H1 (cell line): Measurements from ENCODE around the gene TRIM40. TPM values are rescaled to one million over a fixed set of nuclear protein-coding genes. Genes with fewer than 3 reads are reported as not detected.

Experiments used
- CTCF ChIA-PET: fragments of 300-600 bp; sonication (Branson Sonifier 250); formaldehyde crosslinking; loops from one replicate; lab custom pipeline; 2021; ENCODE audit not compliant: partially characterized antibody; lab: Charles Lee
- POLR2A ChIA-PET: fragments of 300-600 bp; sonication (Branson Sonifier 250); formaldehyde crosslinking; loops from one replicate; lab custom pipeline; 2021; ENCODE audit warnings: inconsistent platforms; ENCODE audit not compliant: partially characterized antibody; lab: Charles Lee
- DNase-seq, 2 experiments: peaks; one replicate each; pipeline versions ENCODE4 v3.0.0 to v3.0.0-alpha.2; 2010 to 2022; ENCODE audit warnings: low spot score in 2 of 2, low read depth in 1 of 2, mixed read lengths in 1 of 2
- FAIRE-seq: peaks from 2 replicates; lab custom pipeline; 2011; peaks lifted over from hg19 to GRCh38; lab: Jason Lieb, UNC
- H2AFZ ChIP-seq: 2 replicates; pipeline ENCODE4 v1.8.1; 2012; ENCODE audit warnings: low read length, inconsistent platforms
- H2AK5ac ChIP-seq: 2 replicates; pipeline ENCODE4 v1.6.1; 2013; ENCODE audit warnings: low read depth, low read length
- H2BK120ac ChIP-seq: replicated peaks from 2 replicates; pipeline ENCODE3; 2013; ENCODE audit warnings: low read depth, low read length, inconsistent platforms
- H2BK12ac ChIP-seq: 2 replicates; pipeline ENCODE4 v1.6.1; 2013; ENCODE audit warnings: low read depth, low read length
- H2BK15ac ChIP-seq: 2 replicates; pipeline ENCODE4 v1.6.1; 2013; ENCODE audit warnings: low read length
- H2BK20ac ChIP-seq: 2 replicates; pipeline ENCODE4 v1.6.1; 2013; ENCODE audit warnings: low read length
- H2BK5ac ChIP-seq: 2 replicates; pipeline ENCODE4 v1.6.1; 2013; ENCODE audit warnings: low read depth, low read length
- H3K14ac ChIP-seq: 2 replicates; pipeline ENCODE4 v1.6.1; 2013; ENCODE audit warnings: inconsistent platforms; ENCODE audit not compliant: insufficient read length
- H3K18ac ChIP-seq: 2 replicates; pipeline ENCODE4 v1.6.1; 2013; ENCODE audit warnings: low read length; ENCODE audit errors: extremely low read depth
- H3K23ac ChIP-seq: 2 replicates; pipeline ENCODE4 v1.6.1; 2013; ENCODE audit warnings: inconsistent platforms; ENCODE audit not compliant: insufficient read length
- H3K23me2 ChIP-seq: 2 replicates; pipeline ENCODE4 v1.6.1; 2013; ENCODE audit warnings: low read depth, low read length
- H3K27ac ChIP-seq: 2 replicates; pipeline ENCODE4 v1.6.1; 2011; ENCODE audit warnings: low read depth, low read length, inconsistent platforms
- H3K27me3 ChIP-seq, 4 experiments: replicated peaks in 1 of 4; 1 replicate in 1 of 4; 2 replicates in 3 of 4; pipeline versions ENCODE4 v1.6.1 to v1.8.1; 2011 to 2013; ENCODE audit warnings: low read length in 3 of 4, mild to moderate bottlenecking in 3 of 4, inconsistent platforms in 2 of 4, mixed read lengths in 2 of 4, moderate library complexity in 1 of 4; ENCODE audit not compliant: control insufficient read depth in 3 of 4, insufficient read depth in 3 of 4; ENCODE audit errors: extremely low read depth in 1 of 4
- H3K36me3 ChIP-seq, 4 experiments: 2 replicates each; pipeline versions ENCODE4 v1.6.1 to v1.8.1; 2011 to 2013; ENCODE audit warnings: mild to moderate bottlenecking in 4 of 4, low read length in 3 of 4, moderate library complexity in 2 of 4, control low read depth in 1 of 4, inconsistent platforms in 1 of 4; ENCODE audit not compliant: insufficient read depth in 4 of 4, control insufficient read depth in 2 of 4
- H3K4ac ChIP-seq: replicated peaks from 2 replicates; pipeline ENCODE3; 2013; ENCODE audit warnings: low read length, low read depth, mixed read lengths, inconsistent platforms; ENCODE audit not compliant: insufficient read length
- H3K4me1 ChIP-seq, 4 experiments: replicated peaks in 1 of 4; 1 replicate in 1 of 4; 2 replicates in 3 of 4; pipeline versions ENCODE4 v1.6.1 to v1.8.1; 2011 to 2013; ENCODE audit warnings: low read length in 3 of 4, inconsistent platforms in 2 of 4, mixed read lengths in 1 of 4; ENCODE audit not compliant: insufficient read depth in 4 of 4, control insufficient read depth in 3 of 4
- H3K4me2 ChIP-seq, 2 experiments: 2 replicates each; pipeline versions ENCODE4 v1.6.1 to v1.8.1; 2011 to 2013; ENCODE audit warnings: low read depth in 2 of 2, low read length in 2 of 2, control low read depth in 1 of 2, inconsistent platforms in 1 of 2, mild to moderate bottlenecking in 1 of 2; ENCODE audit not compliant: insufficient read depth in 1 of 2
- H3K4me3 ChIP-seq, 4 experiments: fragments of 200-600, 300-600 bp in 1 of 4; sonication (generic), shearing (Covaris generic), sonication (Bioruptor Twin) in 1 of 4; 2 replicates each; pipeline versions ENCODE4 v1.5.1 to v1.8.1; 2011 to 2016; ENCODE audit warnings: low read length in 4 of 4, low read depth in 3 of 4, control low read depth in 2 of 4, inconsistent platforms in 2 of 4, mild to moderate bottlenecking in 2 of 4, mixed read lengths in 1 of 4, moderate library complexity in 1 of 4; ENCODE audit not compliant: insufficient read depth in 2 of 4; ENCODE audit errors: extremely low read depth in 1 of 4
- H3K56ac ChIP-seq: replicated peaks from 2 replicates; pipeline ENCODE3; 2013; ENCODE audit warnings: low read depth, mild to moderate bottlenecking, mixed read lengths, low read length, inconsistent platforms; ENCODE audit not compliant: insufficient read length
- H3K79me1 ChIP-seq: 2 replicates; pipeline ENCODE4 v1.6.1; 2013; ENCODE audit warnings: low read depth, low read length, control low read depth
- H3K79me2 ChIP-seq, 2 experiments: 2 replicates each; pipeline versions ENCODE4 v1.6.1 to v1.8.1; 2012 to 2013; ENCODE audit warnings: low read length in 2 of 2, mild to moderate bottlenecking in 2 of 2, inconsistent platforms in 1 of 2; ENCODE audit not compliant: insufficient read depth in 2 of 2, control insufficient read depth in 1 of 2
- H3K9ac ChIP-seq, 4 experiments: replicated peaks in 1 of 4; 1 replicate in 1 of 4; 2 replicates in 3 of 4; pipeline versions ENCODE4 v1.6.1 to v1.8.1; 2011 to 2013; ENCODE audit warnings: low read depth in 3 of 4, low read length in 3 of 4, control low read depth in 2 of 4, mild to moderate bottlenecking in 2 of 4, moderate library complexity in 2 of 4, inconsistent platforms in 1 of 4; ENCODE audit errors: extremely low read depth in 1 of 4
- H3K9me3 ChIP-seq, 2 experiments: 2 replicates each; pipeline versions ENCODE4 v1.6.1 to v1.8.1; 2012 to 2013; ENCODE audit warnings: mild to moderate bottlenecking in 2 of 2, moderate library complexity in 2 of 2, control low read depth in 1 of 2, inconsistent platforms in 1 of 2, low read depth in 1 of 2, low read length in 1 of 2, mixed read lengths in 1 of 2; ENCODE audit not compliant: insufficient read depth in 2 of 2
- H4K20me1 ChIP-seq, 2 experiments: replicated peaks in 1 of 2; 2 replicates each; pipeline versions ENCODE3 to v1.8.1; 2011 to 2013; ENCODE audit warnings: inconsistent platforms in 2 of 2, low read length in 2 of 2, mild to moderate bottlenecking in 1 of 2; ENCODE audit not compliant: insufficient read depth in 2 of 2, control insufficient read depth in 1 of 2
- H4K5ac ChIP-seq: 2 replicates; pipeline ENCODE4 v1.6.1; 2013; ENCODE audit warnings: low read length, low read depth, mixed read lengths, inconsistent platforms; ENCODE audit not compliant: insufficient read length
- H4K8ac ChIP-seq: 2 replicates; pipeline ENCODE4 v1.8.0; 2013; ENCODE audit warnings: mild to moderate bottlenecking, moderate library complexity, low read length, inconsistent platforms; ENCODE audit not compliant: insufficient read depth; ENCODE audit errors: extremely low read depth
- H4K91ac ChIP-seq: replicated peaks from 2 replicates; pipeline ENCODE3; 2013; ENCODE audit warnings: low read length, mixed read lengths, inconsistent platforms; ENCODE audit not compliant: insufficient read length
- BACH1 ChIP-seq: IDR thresholded peaks from 2 replicates; pipeline ENCODE4 v1.6.1; 2012; ENCODE audit warnings: low read length, improper control_type of control experiment
- BCL11A ChIP-seq, 2 experiments: IDR thresholded peaks; one replicate each; pipeline ENCODE4 v1.6.1; 2011; ENCODE audit warnings: low read depth in 2 of 2, low read length in 2 of 2, mild to moderate bottlenecking in 2 of 2
- CREB1 ChIP-seq: IDR thresholded peaks from 2 replicates; pipeline ENCODE4 v1.6.1; 2012; ENCODE audit warnings: inconsistent platforms
- HDAC6 ChIP-seq: IDR thresholded peaks from one replicate; pipeline ENCODE4 v1.7.1; 2012; ENCODE audit warnings: low read depth, mild to moderate bottlenecking, inconsistent platforms, low read length, moderate library complexity
- JUN ChIP-seq: IDR thresholded peaks from 2 replicates; pipeline ENCODE4 v1.6.1; 2011; ENCODE audit warnings: low read depth, mild to moderate bottlenecking, improper control_type of control experiment, low read length
- MAFK ChIP-seq: IDR thresholded peaks from 2 replicates; pipeline ENCODE4 v1.6.1; 2012; ENCODE audit warnings: low read depth, mild to moderate bottlenecking, improper control_type of control experiment, low read length
- NRF1 ChIP-seq: IDR thresholded peaks from 2 replicates; pipeline ENCODE4 v1.6.1; 2011; ENCODE audit warnings: mild to moderate bottlenecking, low read depth, low read length, improper control_type of control experiment
- PHF8 ChIP-seq: fragments of 200-600 bp; sonication (generic); conservative IDR thresholded peaks from 2 replicates; pipeline ENCODE4 v1.7.1; 2012; ENCODE audit warnings: low read depth, mild to moderate bottlenecking, inconsistent platforms, low read length, moderate library complexity
- SP4 ChIP-seq: IDR thresholded peaks from 2 replicates; pipeline ENCODE4 v1.6.1; 2012; ENCODE audit warnings: low read length, inconsistent platforms
- SUZ12 ChIP-seq: fragments of 200-600 bp; sonication (generic); IDR thresholded peaks from 2 replicates; pipeline ENCODE4 v1.6.1; 2012; ENCODE audit warnings: mild to moderate bottlenecking, inconsistent platforms, low read length, moderate library complexity, mixed read lengths
- TCF12 ChIP-seq: IDR thresholded peaks from 2 replicates; pipeline ENCODE4 v1.6.1; 2011; ENCODE audit warnings: low read depth, mild to moderate bottlenecking, low read length
- WGBS, 2 experiments: shearing (Covaris generic) in 1 of 2; methylation state at CpG; one replicate each; pipeline versions ENCODE4 v1.1.6 to v1.1.7; 2013 to 2015; ENCODE audit warnings: low lambda C conversion rate in 2 of 2, mixed read lengths in 2 of 2, inconsistent platforms in 1 of 2, low coverage in 1 of 2, missing lambda C conversion rate in 1 of 2; ENCODE audit not compliant: insufficient replicate concordance in 2 of 2, insufficient coverage in 1 of 2, insufficient read length in 1 of 2; ENCODE audit errors: extremely low coverage in 1 of 2, missing lambda C conversion rate in 1 of 2; 5-methylcytosine and 5-hydroxymethylcytosine counted together
- polyA plus RNA-seq, 7 experiments: library from polyadenylated mRNA; depleted of rRNA in 3 of 7; stranded (reverse) in 5 of 7; unstranded in 2 of 7; fragments of >200 nt in 5 of 7; fragments of 200-250 nt in 2 of 7; gene quantifications; 1 replicate in 5 of 7; 2 replicates in 1 of 7; 4 replicates in 1 of 7; pipeline versions ENCODE4 v1.2.1 to v1.2.3, GENCODE V29; 2011 to 2013; ENCODE audit warnings: missing spikeins in 2 of 7, mixed read lengths in 2 of 7
- total RNA-seq: library from RNA; stranded (reverse); fragmentation: NEBNext Ultra II Directional; extraction: Animal tissue kit (Norgen Biotek cat#: 25700); gene quantifications from 2 replicates; pipeline ENCODE4 v1.2.1, GENCODE V29; 2021
- TF ChIP-seq, protein P1 (sequence below): IDR thresholded peaks from 2 replicates; pipeline ENCODE4 v1.6.1; 2012; ENCODE audit warnings: inconsistent platforms

Gene TRIM40
- total and polyA plus RNA-seq, 2 of the 8 experiments (the other 6 are each of a cell fraction or from before 2014, with no cell fraction given), result not detected

DNA sequence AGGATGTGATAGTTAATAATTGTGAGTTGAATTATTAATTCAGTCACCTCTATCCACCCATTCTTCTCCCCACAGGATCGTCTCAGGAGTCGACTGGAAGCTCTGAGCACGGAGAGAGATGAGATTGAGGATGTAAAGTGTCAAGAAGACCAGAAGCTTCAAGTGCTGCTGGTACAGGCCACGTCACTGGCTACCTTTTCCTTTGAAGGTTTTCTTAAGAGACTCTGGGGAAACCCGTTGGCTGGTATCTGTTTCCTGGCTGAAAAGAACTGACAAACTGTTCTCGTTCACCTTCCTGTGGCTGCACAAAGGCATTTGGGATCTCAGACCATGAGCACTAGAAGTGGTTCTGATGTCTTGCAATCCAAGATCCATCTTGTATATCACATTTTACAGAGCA is 31.2 kb downstream of the TRIM40 start:
- ChIA-PET CTCF (interaction anchor here (0.9 to 3.2 kb wide), 7 partner anchors 9 to 90 kb away, joined by 3 to 29 read pairs (median 3); no protein-coding TSS in a partner anchor), POLR2A (no interaction called here)
- H3K27me3 ChIP-seq, result peaks cover 3 to 21% (median 15%) of the 10 kb centered on the region in 4 experiments
- 85% methylated on average over 6 of the region's 6 CpGs; no CpG with 5 or more reads in 1 of the 2 experiments for WGBS, 2 experiments
- H2AK5ac ChIP-seq, result no peak overlapping the region
- H3K36me3 ChIP-seq, result no peaks in the 10 kb centered on the region
- H3K14ac ChIP-seq, result no peak overlapping the region
- TF ChIP-seq NRF1 (no peak), HDAC6 (no peak), JUN (no peak), BACH1 (no peak), CREB1 (no peak), SUZ12 (no peak), PHF8 (no peak), BCL11A (IDR thresholded peaks at IDR 0.05; ENCODE audit: low read depth in 2 of 2, low read length in 2 of 2) (no peak), SP4 (no peak), TCF12 (no peak), MAFK (no peak)
- TF ChIP-seq, protein P1, sequence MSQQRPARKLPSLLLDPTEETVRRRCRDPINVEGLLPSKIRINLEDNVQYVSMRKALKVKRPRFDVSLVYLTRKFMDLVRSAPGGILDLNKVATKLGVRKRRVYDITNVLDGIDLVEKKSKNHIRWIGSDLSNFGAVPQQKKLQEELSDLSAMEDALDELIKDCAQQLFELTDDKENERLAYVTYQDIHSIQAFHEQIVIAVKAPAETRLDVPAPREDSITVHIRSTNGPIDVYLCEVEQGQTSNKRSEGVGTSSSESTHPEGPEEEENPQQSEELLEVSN, result no peak
- no peak overlapping the region for H2BK12ac ChIP-seq
- no peak overlapping the region for H2BK120ac ChIP-seq
- H3K9me3 ChIP-seq, result no peaks in the 10 kb centered on the region
- no peak overlapping the region for H4K5ac ChIP-seq
- H2BK15ac ChIP-seq, result no peak overlapping the region
- H3K9ac ChIP-seq, result no peak overlapping the region
- H4K20me1 ChIP-seq, result no peaks in the 10 kb centered on the region
- FAIRE-seq (no peak), DNase-seq (no peak)
- no peak overlapping the region for H3K4me3 ChIP-seq
- no peak overlapping the region for H3K56ac ChIP-seq
- no peak overlapping the region for H3K23ac ChIP-seq
- H3K18ac ChIP-seq, result no peak overlapping the region
- H3K79me1 ChIP-seq, result no peaks in the 10 kb centered on the region
- no peak overlapping the region for H2AFZ ChIP-seq
- no peaks in the 10 kb centered on the region for H3K79me2 ChIP-seq
- no peak overlapping the region for H2BK20ac ChIP-seq
- no peak overlapping the region for H4K8ac ChIP-seq
- H3K4me1 ChIP-seq, result peaks cover 0 to 8% (median 4%) of the 10 kb centered on the region in 4 experiments; a peak in 4 of 7 replicates
- H4K91ac ChIP-seq, result no peak overlapping the region
- no peak overlapping the region for H3K27ac ChIP-seq
- H3K4ac ChIP-seq, result no peak overlapping the region
- peaks cover 4% of the 10 kb centered on the region; the same call in 1 of the 2 replicates for H3K23me2 ChIP-seq
- H2BK5ac ChIP-seq, result no peak overlapping the region
- H3K4me2 ChIP-seq, result no peak overlapping the region
